Smooth muscle cell (in vitro differentiated cells): ENCODE measurements around the gene H19. TPM values are rescaled to one million over a fixed set of nuclear protein-coding genes. Genes with fewer than 3 reads are reported as not detected.

ENCODE experiments used
- DNase-seq: peaks from one replicate; lab custom pipeline; 2025; ENCODE audit not compliant: unreplicated experiment; lab: John Stamatoyannopoulos, UW
- H2AFZ ChIP-seq: fragments of 200-600 bp; sonication (generic); 2 replicates; pipeline ENCODE4 v1.6.0; 2016; ENCODE audit warnings: antibody characterized with exemption, low read depth, mild to moderate bottlenecking
- H3F3A ChIP-seq: fragments of 200-600 bp; sonication (generic); 2 replicates; pipeline ENCODE4 v1.6.0; 2017; ENCODE audit warnings: antibody characterized with exemption, low read depth
- H3K27ac ChIP-seq: fragments of 200-600 bp; sonication (generic); 2 replicates; pipeline ENCODE4 v1.5.1; 2016; ENCODE audit warnings: low read depth, mild to moderate bottlenecking
- H3K27me3 ChIP-seq: fragments of 200-600 bp; sonication (generic); 2 replicates; pipeline ENCODE4 v1.6.1; 2016; ENCODE audit warnings: low read depth, mild to moderate bottlenecking
- H3K36me3 ChIP-seq: fragments of 200-600 bp; sonication (generic); 2 replicates; pipeline ENCODE4 v1.5.1; 2016; ENCODE audit warnings: low read depth
- H3K4me1 ChIP-seq: fragments of 200-600 bp; sonication (generic); 2 replicates; pipeline ENCODE4 v1.5.1; 2016; ENCODE audit warnings: low read depth
- H3K4me2 ChIP-seq: fragments of 200-600 bp; sonication (generic); 2 replicates; pipeline ENCODE4 v1.6.0; 2016; ENCODE audit warnings: mild to moderate bottlenecking
- H3K4me3 ChIP-seq: fragments of 200-600 bp; sonication (generic); 2 replicates; pipeline ENCODE4 v1.5.1; 2016; ENCODE audit warnings: mild to moderate bottlenecking
- H3K79me2 ChIP-seq: fragments of 200-600 bp; sonication (generic); 2 replicates; pipeline ENCODE4 v1.6.0; 2016; ENCODE audit warnings: low read depth, mild to moderate bottlenecking
- H3K9ac ChIP-seq: fragments of 200-600 bp; sonication (generic); 2 replicates; pipeline ENCODE4 v1.6.0; 2016; ENCODE audit warnings: low read depth
- H3K9me3 ChIP-seq: fragments of 200-600 bp; sonication (generic); replicated peaks from 2 replicates; pipeline ENCODE4 v1.5.1; 2016; ENCODE audit warnings: low read depth
- H4K20me1 ChIP-seq: fragments of 200-600 bp; sonication (generic); 2 replicates; pipeline ENCODE4 v1.6.0; 2016; ENCODE audit warnings: low read depth
- CTCF ChIP-seq: fragments of 200-600 bp; sonication (generic); IDR thresholded peaks from 2 replicates; pipeline ENCODE4 v1.5.1; 2017; ENCODE audit warnings: borderline replicate concordance, mild to moderate bottlenecking, antibody characterized with exemption; ENCODE audit not compliant: insufficient read depth, poor library complexity, severe bottlenecking
- WGBS: methylation state at CpG from one replicate; pipeline ENCODE4 v1.1.7; 2016; ENCODE audit warnings: low lambda C conversion rate; 5-methylcytosine and 5-hydroxymethylcytosine counted together
- polyA plus RNA-seq: library from polyadenylated mRNA; unstranded; fragments of >200 nt; fragmentation: Nextera tagmentation; extraction: Ambion mirVana; gene quantifications from 2 replicates; pipeline ENCODE4 v1.2.1, GENCODE V29; 2016
- total RNA-seq: library from RNA; depleted of rRNA; stranded (reverse); fragments of >200 nt; gene quantifications from 2 replicates; pipeline ENCODE4 v1.2.3, GENCODE V29; 2014

Gene H19
- total and polyA plus RNA-seq, 2 experiments from 2014 or later: 2.6 to 3.3 TPM

GRCh38 chr11:1963864-1964263 is 33.8 kb downstream of the H19 start:
- no CpG with 5 or more reads among the region's 20 CpGs for WGBS
- no peaks in the 10 kb centered on the region for H3K79me2 ChIP-seq

DNA sequence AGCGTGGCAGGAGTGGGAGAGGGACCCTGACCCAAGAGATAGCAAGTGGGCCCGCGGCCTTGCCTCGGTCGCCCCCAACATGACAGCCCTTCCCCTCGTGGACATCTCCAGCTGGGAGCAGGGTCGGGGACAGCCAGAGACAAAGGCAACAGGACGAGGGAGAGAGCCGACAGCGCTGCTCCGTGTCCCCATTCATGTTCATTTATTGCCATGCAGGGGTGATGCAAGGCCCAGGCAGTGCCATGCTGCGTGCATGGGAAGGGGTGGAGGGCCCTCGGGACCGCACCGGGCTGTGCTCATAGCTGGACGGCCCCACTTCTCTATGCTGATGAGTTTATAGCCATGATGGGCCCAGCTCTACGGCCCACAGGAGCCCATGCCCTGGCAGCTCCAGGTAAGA is 37.9 kb downstream of the H19 start:
- H3K4me2 ChIP-seq: no peak overlapping the region
- no CpG with 5 or more reads among the region's 17 CpGs for WGBS
- H3F3A ChIP-seq: no peaks in the 10 kb centered on the region
- no peak overlapping the region for H2AFZ ChIP-seq
- no peak overlapping the region for H3K9ac ChIP-seq
- H3K9me3 ChIP-seq: no peaks in the 10 kb centered on the region
- TF ChIP-seq CTCF: no peak
- DNase-seq: no peak
- H3K27ac ChIP-seq: no peak overlapping the region
- no peak overlapping the region for H3K4me3 ChIP-seq
- no peaks in the 10 kb centered on the region for H3K27me3 ChIP-seq
- H3K4me1 ChIP-seq: no peaks in the 10 kb centered on the region
- no peaks in the 10 kb centered on the region for H3K36me3 ChIP-seq
- H3K79me2 ChIP-seq: no peaks in the 10 kb centered on the region
- no peaks in the 10 kb centered on the region for H4K20me1 ChIP-seq

More at GRCh38 chr11:1963864-1964263, 33.8 kb downstream of the H19 start:
- Histone ChIP-seq H3F3A (no peaks in the 10 kb centered on the region), H3K27me3 (no peaks in the 10 kb centered on the region), H3K9me3 (no peaks in the 10 kb centered on the region), H3K36me3 (no peaks in the 10 kb centered on the region), H3K4me3 (no peak overlapping the region), H3K9ac (no peak overlapping the region), H3K4me2 (no peak overlapping the region), H4K20me1 (no peaks in the 10 kb centered on the region), H3K4me1 (no peaks in the 10 kb centered on the region), H3K27ac (no peak overlapping the region), H2AFZ (no peak overlapping the region)
- DNase-seq: no peak
- TF ChIP-seq CTCF: no peak

GRCh38 chr11:1958367-1958766 is 39.3 kb downstream of the H19 start:
- no peak overlapping the region for H2AFZ ChIP-seq
- no peak for DNase-seq
- no peaks in the 10 kb centered on the region for H3F3A ChIP-seq
- no peaks in the 10 kb centered on the region for H4K20me1 ChIP-seq
- no peak overlapping the region for H3K4me2 ChIP-seq
- no peaks in the 10 kb centered on the region for H3K4me1 ChIP-seq
- H3K27me3 ChIP-seq: no peaks in the 10 kb centered on the region
- WGBS: no CpG with 5 or more reads among the region's 18 CpGs
- no peaks in the 10 kb centered on the region for H3K9me3 ChIP-seq
- TF ChIP-seq CTCF: no peak
- no peak overlapping the region for H3K4me3 ChIP-seq
- H3K27ac ChIP-seq: no peak overlapping the region
- H3K36me3 ChIP-seq: no peaks in the 10 kb centered on the region
- H3K9ac ChIP-seq: no peak overlapping the region
- H3K79me2 ChIP-seq: no peaks in the 10 kb centered on the region

- Histone ChIP-seq H3K4me3 (no peak overlapping the region), H3F3A (no peaks in the 10 kb centered on the region), H3K4me1 (no peaks in the 10 kb centered on the region), H3K9ac (no peak overlapping the region), H3K9me3 (no peaks in the 10 kb centered on the region), H3K27ac (no peak overlapping the region), H3K36me3 (no peaks in the 10 kb centered on the region), H3K79me2 (no peaks in the 10 kb centered on the region), H2AFZ (no peak overlapping the region), H4K20me1 (no peaks in the 10 kb centered on the region), H3K4me2 (no peak overlapping the region), H3K27me3 (no peaks in the 10 kb centered on the region)
- no peak for DNase-seq
- no peak for TF ChIP-seq CTCF
- no CpG with 5 or more reads among the region's 23 CpGs for WGBS
These were observed 44.0 kb downstream of the H19 start for GRCh38 chr11:1953489-1954266.
